Endothelial cell of umbilical vein (primary cell): ENCODE data around the gene AARS2. TPM values are rescaled to one million over a fixed set of nuclear protein-coding genes. Genes with fewer than 3 reads are reported as not detected.

Experiments used
- BruUV-seq: library from RNA; stranded (reverse); fragments of 400-500 nt; replicated peaks from 2 replicates; lab custom pipeline; 2021; lab: Mats Ljungman, UMichigan
- CTCF ChIA-PET: fragments of 300-600, 350-600 bp; sonication (Branson Sonifier 250); formaldehyde crosslinking; loops from one replicate; lab custom pipeline; 2021; ENCODE audit warnings: antibody characterized with exemption, inconsistent platforms; lab: Charles Lee
- POLR2A ChIA-PET: fragments of 300-600, 350-600 bp; sonication (Branson Sonifier 250); formaldehyde crosslinking; loops from one replicate; lab custom pipeline; 2021; ENCODE audit warnings: antibody characterized with exemption, inconsistent platforms; lab: Charles Lee
- DNase-seq: peaks from one replicate; pipeline ENCODE4 v3.0.0-alpha.2; 2011; ENCODE audit warnings: low read depth, low spot score
- FAIRE-seq: peaks from 2 replicates; lab custom pipeline; 2011; peaks lifted over from hg19 to GRCh38; lab: Jason Lieb, UNC
- H2AFZ ChIP-seq: 2 replicates; pipeline ENCODE4 v1.6.0; 2012; ENCODE audit warnings: low read depth, low read length, control low read depth, inconsistent platforms
- H3K27ac ChIP-seq: 2 replicates; pipeline ENCODE4 v1.5.1; 2011; ENCODE audit warnings: low read depth, mild to moderate bottlenecking, control low read depth, low read length, moderate library complexity; ENCODE audit not compliant: insufficient read depth
- H3K27me3 ChIP-seq, 2 experiments: 2 replicates each; pipeline versions ENCODE4 v1.6.0 to v1.6.1; 2011; ENCODE audit warnings: low read length in 2 of 2, mixed read lengths in 1 of 2; ENCODE audit not compliant: control insufficient read depth in 2 of 2, insufficient read depth in 2 of 2
- H3K36me3 ChIP-seq, 2 experiments: 2 replicates in 1 of 2; 3 replicates in 1 of 2; pipeline ENCODE4 v1.5.1; 2011; ENCODE audit warnings: low read length in 2 of 2, mild to moderate bottlenecking in 1 of 2, moderate library complexity in 1 of 2; ENCODE audit not compliant: control insufficient read depth in 2 of 2, insufficient read depth in 2 of 2; ENCODE audit errors: extremely low read depth in 1 of 2
- H3K4me1 ChIP-seq: 3 replicates; pipeline ENCODE4 v1.5.1; 2011; ENCODE audit warnings: mild to moderate bottlenecking, low read length; ENCODE audit not compliant: control insufficient read depth, insufficient read depth; ENCODE audit errors: extremely low read depth
- H3K4me2 ChIP-seq: 2 replicates; pipeline ENCODE4 v1.6.1; 2011; ENCODE audit warnings: low read length, control low read depth, mixed read lengths; ENCODE audit not compliant: insufficient read depth
- H3K4me3 ChIP-seq, 3 experiments: fragments of 200-600 bp in 1 of 3; sonication (generic), shearing (Covaris generic) in 1 of 3; replicated peaks in 1 of 3; 2 replicates each; pipeline ENCODE4 v1.5.1; 2011 to 2016; ENCODE audit warnings: control low read depth in 3 of 3, low read length in 3 of 3, mild to moderate bottlenecking in 2 of 3, inconsistent platforms in 1 of 3, low read depth in 1 of 3, moderate library complexity in 1 of 3; ENCODE audit not compliant: insufficient read depth in 1 of 3
- H3K79me2 ChIP-seq: 2 replicates; pipeline ENCODE4 v1.6.0; 2012; ENCODE audit warnings: low read length, inconsistent platforms; ENCODE audit not compliant: control insufficient read depth, insufficient read depth
- H3K9ac ChIP-seq: replicated peaks from 2 replicates; pipeline ENCODE3; 2011; ENCODE audit warnings: low read length, control low read depth; ENCODE audit not compliant: insufficient read depth; ENCODE audit errors: extremely low read depth
- H3K9me1 ChIP-seq: replicated peaks from 3 replicates; pipeline ENCODE4 v1.6.0; 2011; ENCODE audit warnings: mild to moderate bottlenecking, low read length; ENCODE audit not compliant: control insufficient read depth, insufficient read depth; ENCODE audit errors: extremely low read depth
- H3K9me3 ChIP-seq: replicated peaks from 2 replicates; pipeline ENCODE4 v1.5.1; 2012; ENCODE audit warnings: low read length, inconsistent platforms; ENCODE audit not compliant: control insufficient read depth, insufficient read depth
- H4K20me1 ChIP-seq: replicated peaks from 2 replicates; pipeline ENCODE3; 2011; ENCODE audit warnings: mild to moderate bottlenecking, low read length; ENCODE audit not compliant: control insufficient read depth, insufficient read depth; ENCODE audit errors: extremely low read depth
- CTCF ChIP-seq, 2 donors: IDR thresholded peaks; 1 replicate in 1 of 2; 2 replicates in 1 of 2; pipeline ENCODE4 v1.5.1; 2011; ENCODE audit warnings: low read length in 2 of 2, mild to moderate bottlenecking in 2 of 2, moderate library complexity in 2 of 2, control low read depth in 1 of 2, inconsistent platforms in 1 of 2, low read depth in 1 of 2; ENCODE audit not compliant: insufficient read depth in 1 of 2; ENCODE audit errors: extremely low read depth in 1 of 2
- EZH2 ChIP-seq: IDR thresholded peaks from 2 replicates; pipeline ENCODE4 v1.6.1; 2012; ENCODE audit warnings: borderline replicate concordance, low read depth, mild to moderate bottlenecking, moderate library complexity, low read length, inconsistent platforms; ENCODE audit not compliant: severe bottlenecking
- FOS ChIP-seq: IDR thresholded peaks from 2 replicates; pipeline ENCODE4 v1.6.1; 2011; ENCODE audit warnings: mild to moderate bottlenecking, low read length, moderate library complexity, borderline replicate concordance; ENCODE audit not compliant: insufficient read depth
- GATA2 ChIP-seq: IDR thresholded peaks from 2 replicates; pipeline ENCODE4 v1.7.0; 2011; ENCODE audit warnings: low read depth, mild to moderate bottlenecking, moderate library complexity, mixed read lengths, low read length; ENCODE audit not compliant: insufficient read length, insufficient read depth
- JUN ChIP-seq: IDR thresholded peaks from 2 replicates; pipeline ENCODE4 v1.6.1; 2011; ENCODE audit warnings: borderline replicate concordance, low read depth; ENCODE audit not compliant: insufficient read length, insufficient read depth
- MAX ChIP-seq: IDR thresholded peaks from 2 replicates; pipeline ENCODE4 v1.6.1; 2011; ENCODE audit not compliant: insufficient read depth, insufficient read length
- MYC ChIP-seq: IDR thresholded peaks from one replicate; pipeline ENCODE4 v1.6.1; 2011; ENCODE audit warnings: mild to moderate bottlenecking, low read depth, low read length
- POLR2A ChIP-seq: IDR thresholded peaks from 2 replicates; pipeline ENCODE4 v1.6.1; 2012; ENCODE audit warnings: low read depth, mild to moderate bottlenecking, control low read depth, low read length
- POLR2AphosphoS5 ChIP-seq: IDR thresholded peaks from 2 replicates; pipeline ENCODE4 v1.6.1; 2012; ENCODE audit warnings: low read depth, mild to moderate bottlenecking, control low read depth, low read length, moderate library complexity; ENCODE audit not compliant: insufficient read depth
- dilution Hi-C: fragments of 300-500 bp; cut with MboI; formaldehyde crosslinking; loops from one replicate; pipeline ENCODE4 v1.15.0; 2019; ENCODE audit warnings: low sequenced_read_pairs; ENCODE audit not compliant: extremely low pct_ligation_motif_present
- intact Hi-C: fragments of 100-400 bp; cut with micrococcal nuclease; formaldehyde crosslinking; loops from one replicate; pipeline ENCODE4 v1.10.0; 2022
- polyA plus RNA-seq, 4 experiments: library from polyadenylated mRNA; depleted of rRNA in 3 of 4; stranded (reverse) in 3 of 4; unstranded in 1 of 4; fragments of >200 nt; gene quantifications; 2 replicates each; pipeline versions ENCODE4 v1.2.1 to v1.2.3, GENCODE V29; 2011 to 2012; ENCODE audit warnings: missing spikeins in 1 of 4
- total RNA-seq: library from RNA; stranded (reverse); gene quantifications from 2 replicates; pipeline ENCODE4 v1.2.3, GENCODE V29; 2021

The AARS2 gene
- total and polyA plus RNA-seq, 2 donors (not counting 3 experiments of a cell fraction or from before 2014, with no cell fraction given), result 8.3 to 17.9 TPM

GRCh38 chr6:44298864-44299263 is 14.3 kb downstream of the AARS2 start:
- no peak overlapping the region for H3K4me2 ChIP-seq
- no peak overlapping the region for H3K4me3 ChIP-seq
- DNase-seq (no peak), FAIRE-seq (no peak)
- no peak for TF ChIP-seq EZH2
- no peak for TF ChIP-seq CTCF (IDR thresholded peaks at IDR 0.05; ENCODE audit: extremely low read depth in 1 of 2, insufficient read depth in 1 of 2, low read depth in 1 of 2, low read length in 2 of 2)
- no peak for TF ChIP-seq FOS
- no peak for TF ChIP-seq JUN
- no peak for TF ChIP-seq POLR2A
- no peak for TF ChIP-seq GATA2
- no peak for TF ChIP-seq MYC
- TF ChIP-seq POLR2AphosphoS5, result no peak
- no peak for TF ChIP-seq MAX
- ChIA-PET POLR2A (no interaction called here), CTCF (interaction anchor here (0.7 to 1.6 kb wide), 2 partner anchors 14 to 31 kb away, joined by 3 to 4 read pairs; partner anchors contain the start of gene AARS2)
- no peak overlapping the region for H3K9ac ChIP-seq
- H3K79me2 ChIP-seq, result no peaks in the 10 kb centered on the region
- no peaks in the 10 kb centered on the region for H3K9me3 ChIP-seq
- no peaks in the 10 kb centered on the region for H3K9me1 ChIP-seq
- no TSS peak for BruUV-seq
- no peaks in the 10 kb centered on the region for H4K20me1 ChIP-seq
- no peak overlapping the region for H2AFZ ChIP-seq
- H3K4me1 ChIP-seq, result peaks cover 6% of the 10 kb centered on the region
- intact Hi-C loops, result no loop called here
- dilution Hi-C loops, result no loop called here
- H3K27ac ChIP-seq, result no peak overlapping the region
- peaks cover 13 to 31% of the 10 kb centered on the region in 2 experiments for H3K36me3 ChIP-seq
- peaks cover 30 to 37% of the 10 kb centered on the region in 2 experiments for H3K27me3 ChIP-seq
